NT2/D1 (cell line): ENCODE measurements around the gene TTC16.

Experiments
- SUZ12 ChIP-seq: IDR thresholded peaks from 2 replicates; pipeline ENCODE4 v1.6.1; 2011; ENCODE audit not compliant: insufficient read length, insufficient read depth; ENCODE audit errors: extremely low read depth
- ZNF274 ChIP-seq: IDR thresholded peaks from 2 replicates; pipeline ENCODE4 v1.6.1; 2011; ENCODE audit warnings: mild to moderate bottlenecking, low read depth, low read length

DNA sequence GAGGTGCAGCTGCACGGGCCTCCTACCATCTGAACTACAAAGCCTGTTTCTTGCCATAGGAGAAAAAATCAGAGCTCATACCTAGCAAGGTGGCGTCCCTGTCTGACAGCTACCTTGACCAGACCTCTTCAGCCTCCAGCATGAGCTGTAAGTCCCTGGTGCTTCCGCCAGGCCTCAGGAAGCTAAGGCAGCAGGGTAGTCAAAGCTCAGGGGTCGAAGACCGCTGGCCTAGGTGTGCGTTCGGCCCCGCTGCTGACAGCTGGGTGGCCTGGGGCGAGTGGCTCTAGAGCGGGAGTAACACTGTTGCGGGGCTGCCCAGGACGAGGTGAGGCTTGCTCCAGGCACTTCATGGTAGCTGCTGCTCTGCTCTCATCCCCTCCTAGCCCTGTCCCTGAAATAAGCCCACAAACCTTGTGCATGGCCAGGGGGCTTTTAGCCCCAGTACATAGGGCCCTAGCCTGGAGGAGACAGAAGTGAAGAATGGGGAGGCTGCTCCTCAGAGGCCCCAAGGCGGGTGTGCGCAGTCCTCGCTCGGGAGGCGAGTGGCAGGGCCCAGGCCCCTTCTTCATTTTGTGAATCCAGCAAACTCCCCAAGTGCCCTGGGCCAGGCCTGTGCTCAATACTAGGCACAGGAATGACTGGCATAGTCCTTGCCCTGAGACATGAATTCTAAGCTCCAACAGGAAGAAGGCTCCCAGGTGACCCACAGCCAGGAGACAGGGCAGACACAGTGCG lies 13.8 kb downstream of the TTC16 start:
- TF ChIP-seq SUZ12 (no peak), ZNF274 (no peak)
